SIG-M5 (cell line): ENCODE data around the gene FAF1.

ENCODE experiments used
- DNase-seq: peaks from one replicate; lab custom pipeline; 2025; lab: John Stamatoyannopoulos, UW

The FAF1 gene

GRCh38 chr1:50978144-50978851, 18.2 kb upstream of the FAF1 start:
- no peak for DNase-seq

- DNase-seq: no peak
These were observed 17.6 kb upstream of the FAF1 start for GRCh38 chr1:50977575-50978143.

- DNase-seq: no peak
These were observed 17.0 kb upstream of the FAF1 start for GRCh38 chr1:50976890-50977574.

- DNase-seq: no peak
These were observed 16.2 kb upstream of the FAF1 start for GRCh38 chr1:50976111-50976889.

GRCh38 chr1:50975436-50975835, 15.4 kb upstream of the FAF1 start:
- no peak for DNase-seq

- no peak for DNase-seq
These were observed 14.5 kb upstream of the FAF1 start for GRCh38 chr1:50974618-50974935.

- no peak for DNase-seq
These were observed 14.0 kb upstream of the FAF1 start for GRCh38 chr1:50973875-50974617.

GRCh38 chr1:50973255-50973654, 13.2 kb upstream of the FAF1 start:
- DNase-seq: no peak

GRCh38 chr1:50972766-50973165, 12.7 kb upstream of the FAF1 start:
- DNase-seq: no peak

- no peak for DNase-seq
These were observed 11.8 kb upstream of the FAF1 start for GRCh38 chr1:50971748-50972305.

GRCh38 chr1:50970931-50971582, 11.0 kb upstream of the FAF1 start:
- no peak for DNase-seq

- DNase-seq: no peak
These were observed 10.4 kb upstream of the FAF1 start for GRCh38 chr1:50970509-50970887.

- DNase-seq: no peak
These were observed 9.8 kb upstream of the FAF1 start, which contains the start of gene CDKN2C for GRCh38 chr1:50969611-50970508. Gene CDKN2C (plus strand): TSS chr1:50970245. CDS start chr1:50970369, 124 bp downstream.

GRCh38 chr1:50968821-50969610, 8.9 kb upstream of the FAF1 start:
- DNase-seq: no peak

GRCh38 chr1:50968158-50968820, 8.2 kb upstream of the FAF1 start:
- DNase-seq: peak; percentile 35

- no peak for DNase-seq
These were observed 7.5 kb upstream of the FAF1 start for GRCh38 chr1:50967416-50968157.

GRCh38 chr1:50966991-50967390, 6.9 kb upstream of the FAF1 start:
- no peak for DNase-seq

GRCh38 chr1:50964863-50965262, 4.8 kb upstream of the FAF1 start:
- DNase-seq: no peak
